ENCODE measurements around the gene TYSND1. TPM values are rescaled to one million over a fixed set of nuclear protein-coding genes. Genes with fewer than 3 reads are reported as not detected.

The TYSND1 gene
- total and polyA plus RNA-seq, 2 of the 13 experiments (the other 11 are each of a cell fraction or from before 2014, with no cell fraction given), result 3.3 to 8.9 TPM

DNA sequence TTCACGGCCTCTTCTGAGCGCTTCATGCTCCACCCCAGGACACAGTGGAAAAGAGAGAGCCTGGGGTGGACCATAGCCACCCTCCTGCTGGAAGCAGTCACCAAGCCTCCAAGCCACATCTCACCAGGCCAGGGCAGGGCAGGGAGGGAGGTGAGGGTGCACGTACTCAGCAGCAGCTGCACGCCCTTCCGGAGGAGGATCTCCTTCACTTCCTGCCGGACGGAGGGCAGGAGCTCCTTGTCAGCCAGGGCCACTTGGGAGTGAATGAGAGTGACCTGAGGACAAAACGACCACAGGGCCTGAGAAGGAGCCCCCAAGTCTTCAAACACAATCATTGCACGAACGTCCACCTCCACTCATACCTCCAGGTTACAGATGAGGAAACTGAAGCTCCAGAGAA is 28.9 kb downstream of the TYSND1 start:
- H3K27ac ChIP-seq (ENCODE audit: extremely low read length, insufficient read depth, low read length), result no peak overlapping the region
- POLR2A ChIA-PET, result interaction anchor here (1.6 to 2.8 kb wide), 3 partner anchors 13 to 28 kb away, joined by 9 to 15 read pairs (median 9); partner anchors contain the start of gene TYSND1
- FAIRE-seq (no peak), ATAC-seq (no peak), DNase-seq (ENCODE audit: low spot score) (no peak)
- H3K9ac ChIP-seq (ENCODE audit: insufficient read depth, low read depth, low read length), result no peak overlapping the region
- no peaks in the 10 kb centered on the region for H3K9me3 ChIP-seq (ENCODE audit: low read length)
- H3K36me3 ChIP-seq (replicated peaks in 1 of 2; ENCODE audit: control insufficient read depth in 1 of 2, insufficient read depth in 2 of 2, low read length in 2 of 2), result peaks cover 29 to 81% of the 10 kb centered on the region in 2 experiments
- in situ Hi-C loops (cut with HindIII; ENCODE audit: extremely low pct_ligation_motif_present, low pct_unique_long_range_greater_than_20kb) (no loop called here), intact Hi-C loops (cut with micrococcal nuclease; ENCODE audit: unreplicated experiment) (no loop called here)
- H4K20me1 ChIP-seq (ENCODE audit: insufficient read depth, low read length), result no peaks in the 10 kb centered on the region
- no peak overlapping the region for H2AFZ ChIP-seq (ENCODE audit: low read length)
- no peaks in the 10 kb centered on the region for H3K4me1 ChIP-seq (ENCODE audit: insufficient read depth, low read length)
- CTCF ChIA-PET (ENCODE audit: low intra/inter-chr PET ratio, low total read pairs), result interaction anchor here (1.0 kb wide), 1 partner anchor 29 kb away, joined by 3 read pairs; the partner anchor contains the start of gene TYSND1
- H3K4me3 ChIP-seq (replicated peaks in 1 of 3; ENCODE audit: insufficient read depth in 1 of 3, low read depth in 2 of 3, low read length in 3 of 3), result no peak overlapping the region
- TF ChIP-seq SAP130 (CRISPR knock-in tag; IDR thresholded peaks at IDR 0.05; ENCODE audit: low read depth), result no peak
- TF ChIP-seq ATF7 (IDR thresholded peaks at IDR 0.05), result no peak
- no peak for TF ChIP-seq ATF7 (CRISPR knock-in tag; IDR thresholded peaks at IDR 0.05)
- no peak for TF ChIP-seq NCOA5 (CRISPR knock-in tag; IDR thresholded peaks at IDR 0.05)
- no peak for TF ChIP-seq TEAD2 (CRISPR knock-in tag; IDR thresholded peaks at IDR 0.05)
- no peak for TF ChIP-seq ZNF337 (CRISPR knock-in tag; IDR thresholded peaks at IDR 0.05; ENCODE audit: borderline replicate concordance, low read depth)
- TF ChIP-seq, protein P1, sequence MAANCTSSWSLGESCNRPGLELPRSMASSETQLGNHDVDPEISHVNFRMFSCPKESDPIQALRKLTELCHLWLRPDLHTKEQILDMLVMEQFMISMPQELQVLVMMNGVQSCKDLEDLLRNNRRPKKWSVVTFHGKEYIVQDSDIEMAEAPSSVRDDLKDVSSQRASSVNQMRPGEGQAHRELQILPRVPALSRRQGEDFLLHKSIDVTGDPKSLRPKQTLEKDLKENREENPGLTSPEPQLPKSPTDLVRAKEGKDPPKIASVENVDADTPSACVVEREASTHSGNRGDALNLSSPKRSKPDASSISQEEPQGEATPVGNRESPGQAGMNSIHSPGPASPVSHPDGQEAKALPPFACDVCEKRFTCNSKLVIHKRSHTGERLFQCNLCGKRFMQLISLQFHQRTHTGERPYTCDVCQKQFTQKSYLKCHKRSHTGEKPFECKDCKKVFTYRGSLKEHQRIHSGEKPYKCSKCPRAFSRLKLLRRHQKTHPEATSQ (CRISPR knock-in tag; IDR thresholded peaks at IDR 0.05; ENCODE audit: borderline replicate concordance), result no peak
- no peak for TF ChIP-seq ZSCAN31 (CRISPR knock-in tag; IDR thresholded peaks at IDR 0.05; ENCODE audit: low read depth)
- no peak for TF ChIP-seq ZNF563 (CRISPR knock-in tag; IDR thresholded peaks at IDR 0.05)
- TF ChIP-seq MATR3 (CRISPR knock-in tag; IDR thresholded peaks at IDR 0.05), result no peak
- TF ChIP-seq, protein P2, sequence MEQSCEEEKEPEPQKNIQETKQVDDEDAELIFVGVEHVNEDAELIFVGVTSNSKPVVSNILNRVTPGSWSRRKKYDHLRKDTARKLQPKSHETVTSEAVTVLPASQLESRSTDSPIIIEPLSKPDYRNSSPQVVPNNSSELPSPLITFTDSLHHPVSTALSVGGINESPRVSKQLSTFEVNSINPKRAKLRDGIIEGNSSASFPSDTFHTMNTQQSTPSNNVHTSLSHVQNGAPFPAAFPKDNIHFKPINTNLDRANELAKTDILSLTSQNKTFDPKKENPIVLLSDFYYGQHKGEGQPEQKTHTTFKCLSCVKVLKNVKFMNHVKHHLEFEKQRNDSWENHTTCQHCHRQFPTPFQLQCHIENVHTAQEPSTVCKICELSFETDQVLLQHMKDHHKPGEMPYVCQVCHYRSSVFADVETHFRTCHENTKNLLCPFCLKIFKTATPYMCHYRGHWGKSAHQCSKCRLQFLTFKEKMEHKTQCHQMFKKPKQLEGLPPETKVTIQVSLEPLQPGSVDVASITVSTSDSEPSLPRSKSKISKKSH (CRISPR knock-in tag; IDR thresholded peaks at IDR 0.05; ENCODE audit: borderline replicate concordance), result no peak
- no peaks in the 10 kb centered on the region for H3K27me3 ChIP-seq (ENCODE audit: control insufficient read depth in 1 of 2, insufficient read depth in 2 of 2, low read length in 2 of 2)
- WGBS (ENCODE audit: low lambda C conversion rate), result 95% methylated on average over 9 of the region's 10 CpGs
- H3K79me2 ChIP-seq (ENCODE audit: insufficient read depth, low read length), result no peaks in the 10 kb centered on the region
- H3K4me2 ChIP-seq (ENCODE audit: low read depth, low read length), result no peak overlapping the region
- no TSS peak for BruUV-seq (replicated peaks)

Measured in HepG2 (cell line).